MM.1S (cell line): ENCODE measurements around the gene KDM4C.

Source experiments
- DNase-seq: peaks from one replicate; pipeline ENCODE4 v3.0.0-alpha.2; 2015
- H2AFZ ChIP-seq: fragments of 300-600 bp; sonication (generic); 2 replicates; pipeline ENCODE4 v1.6.0; 2016; ENCODE audit warnings: antibody characterized with exemption, low read length
- H3F3A ChIP-seq: fragments of 300-600 bp; sonication (generic); 2 replicates; pipeline ENCODE4 v1.6.1; 2016; ENCODE audit warnings: mild to moderate bottlenecking, antibody characterized with exemption, low read length, moderate library complexity, mixed read lengths; ENCODE audit not compliant: insufficient read depth
- H3K27ac ChIP-seq: fragments of 300-600 bp; sonication (generic); 2 replicates; pipeline ENCODE4 v1.5.1; 2016; ENCODE audit warnings: mild to moderate bottlenecking, low read length
- H3K27me3 ChIP-seq: fragments of 300-600 bp; sonication (generic); replicated peaks from 2 replicates; pipeline ENCODE4 v1.6.0; 2016; ENCODE audit warnings: low read length; ENCODE audit not compliant: insufficient read depth
- H3K36me3 ChIP-seq: fragments of 300-600 bp; sonication (generic); replicated peaks from 2 replicates; pipeline ENCODE4 v1.6.1; 2016; ENCODE audit warnings: mild to moderate bottlenecking, low read length, mixed read lengths; ENCODE audit not compliant: insufficient read depth
- H3K4me1 ChIP-seq: fragments of 300-600 bp; sonication (generic); 2 replicates; pipeline ENCODE4 v1.6.1; 2016; ENCODE audit warnings: low read length, mixed read lengths
- H3K4me2 ChIP-seq: fragments of 300-600 bp; sonication (generic); 2 replicates; pipeline ENCODE4 v1.6.0; 2016; ENCODE audit warnings: low read depth, low read length
- H3K4me3 ChIP-seq: fragments of 300-600 bp; sonication (generic); 2 replicates; pipeline ENCODE4 v1.5.1; 2016; ENCODE audit warnings: low read length, mixed read lengths
- H3K79me2 ChIP-seq: fragments of 300-600 bp; sonication (generic); 2 replicates; pipeline ENCODE4 v1.6.1; 2016; ENCODE audit warnings: mixed run types, low read length, mixed read lengths
- H3K9ac ChIP-seq: fragments of 300-600 bp; sonication (generic); 2 replicates; pipeline ENCODE4 v1.6.1; 2016; ENCODE audit warnings: low read length, mixed read lengths
- H3K9me2 ChIP-seq: fragments of 300-600 bp; sonication (generic); replicated peaks from 2 replicates; pipeline ENCODE4 v1.6.1; 2016; ENCODE audit warnings: mild to moderate bottlenecking, low read length, mixed read lengths; ENCODE audit not compliant: insufficient read depth
- H3K9me3 ChIP-seq: fragments of 300-600 bp; sonication (generic); replicated peaks from 2 replicates; pipeline ENCODE4 v1.6.1; 2016; ENCODE audit warnings: mild to moderate bottlenecking, low read length, mixed read lengths; ENCODE audit not compliant: insufficient read depth
- H4K20me1 ChIP-seq: fragments of 300-600 bp; sonication (generic); 2 replicates; pipeline ENCODE4 v1.6.1; 2016; ENCODE audit warnings: mild to moderate bottlenecking, low read length, moderate library complexity, mixed read lengths; ENCODE audit not compliant: insufficient read depth
- EZH2 ChIP-seq: fragments of 300-600 bp; sonication (generic); optimal IDR thresholded peaks from 2 replicates; pipeline ENCODE3; 2017; ENCODE audit warnings: low read depth, mild to moderate bottlenecking, antibody characterized with exemption, low read length, mixed read lengths
- EZH2phosphoT487 ChIP-seq: fragments of 300-600 bp; sonication (generic); IDR thresholded peaks from 2 replicates; pipeline ENCODE4 v1.6.1; 2018; ENCODE audit warnings: antibody characterized with exemption, low read length
- TF ChIP-seq, protein P1 (sequence below): fragments of 300-600 bp; sonication (generic); IDR thresholded peaks from 2 replicates; pipeline ENCODE4 v1.5.1; 2016; ENCODE audit warnings: antibody characterized with exemption, low read length, mixed read lengths

Gene KDM4C

DNA sequence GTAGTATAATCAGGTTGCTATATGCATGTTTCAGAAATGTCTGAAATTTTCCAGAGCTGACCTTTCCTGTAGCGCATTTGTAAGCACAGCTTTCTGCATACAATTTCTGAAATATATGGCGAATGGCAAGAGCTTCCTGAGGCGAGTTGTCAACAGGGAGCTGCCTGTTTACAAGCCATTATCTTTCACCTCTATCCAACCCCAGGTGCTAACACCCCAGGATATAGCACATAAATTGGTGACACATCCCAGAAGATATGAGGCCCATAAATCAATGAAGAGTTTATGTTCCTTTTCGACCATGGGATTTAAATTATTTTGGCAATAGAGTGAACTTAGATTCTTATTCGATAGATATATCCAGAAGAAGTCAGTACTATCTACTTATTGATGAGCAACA is 379.8 kb downstream of the KDM4C start:
- TF ChIP-seq EZH2phosphoT487 = no peak
- TF ChIP-seq, protein P1, sequence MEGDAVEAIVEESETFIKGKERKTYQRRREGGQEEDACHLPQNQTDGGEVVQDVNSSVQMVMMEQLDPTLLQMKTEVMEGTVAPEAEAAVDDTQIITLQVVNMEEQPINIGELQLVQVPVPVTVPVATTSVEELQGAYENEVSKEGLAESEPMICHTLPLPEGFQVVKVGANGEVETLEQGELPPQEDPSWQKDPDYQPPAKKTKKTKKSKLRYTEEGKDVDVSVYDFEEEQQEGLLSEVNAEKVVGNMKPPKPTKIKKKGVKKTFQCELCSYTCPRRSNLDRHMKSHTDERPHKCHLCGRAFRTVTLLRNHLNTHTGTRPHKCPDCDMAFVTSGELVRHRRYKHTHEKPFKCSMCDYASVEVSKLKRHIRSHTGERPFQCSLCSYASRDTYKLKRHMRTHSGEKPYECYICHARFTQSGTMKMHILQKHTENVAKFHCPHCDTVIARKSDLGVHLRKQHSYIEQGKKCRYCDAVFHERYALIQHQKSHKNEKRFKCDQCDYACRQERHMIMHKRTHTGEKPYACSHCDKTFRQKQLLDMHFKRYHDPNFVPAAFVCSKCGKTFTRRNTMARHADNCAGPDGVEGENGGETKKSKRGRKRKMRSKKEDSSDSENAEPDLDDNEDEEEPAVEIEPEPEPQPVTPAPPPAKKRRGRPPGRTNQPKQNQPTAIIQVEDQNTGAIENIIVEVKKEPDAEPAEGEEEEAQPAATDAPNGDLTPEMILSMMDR = no peak
- TF ChIP-seq EZH2 = no peak
- no peaks in the 10 kb centered on the region for H3F3A ChIP-seq
- H3K9me3 ChIP-seq = no peaks in the 10 kb centered on the region
- no peaks in the 10 kb centered on the region for H4K20me1 ChIP-seq
- no peak overlapping the region for H3K27ac ChIP-seq
- no peaks in the 10 kb centered on the region for H3K79me2 ChIP-seq
- H2AFZ ChIP-seq = no peak overlapping the region
- H3K27me3 ChIP-seq = no peaks in the 10 kb centered on the region
- no peak overlapping the region for H3K4me3 ChIP-seq
- no peaks in the 10 kb centered on the region for H3K36me3 ChIP-seq
- no peaks in the 10 kb centered on the region for H3K9me2 ChIP-seq
- DNase-seq = no peak
- no peaks in the 10 kb centered on the region for H3K4me1 ChIP-seq
- H3K9ac ChIP-seq = no peak overlapping the region
- no peak overlapping the region for H3K4me2 ChIP-seq

DNA sequence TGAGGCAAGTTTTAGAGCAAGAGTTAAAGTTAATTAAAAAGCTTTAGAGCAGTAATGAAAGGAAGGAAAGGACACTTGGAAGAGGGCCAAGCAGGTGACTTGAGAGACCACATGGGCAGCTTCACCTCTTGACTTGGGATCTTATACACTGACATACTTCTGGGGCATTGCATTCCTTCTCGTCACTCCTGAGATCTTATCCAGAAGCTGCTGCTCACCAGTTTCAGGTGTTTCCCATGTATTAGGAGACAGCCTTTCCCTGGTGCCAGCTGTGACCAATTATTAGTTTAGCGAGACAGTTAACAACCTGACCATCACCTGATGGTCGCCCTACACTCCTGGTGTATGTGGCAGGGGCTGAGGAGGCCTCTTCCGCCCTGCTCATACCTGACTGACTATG is 382.1 kb downstream of the KDM4C start:
- no peak for TF ChIP-seq EZH2
- TF ChIP-seq, protein P1 = no peak
- no peak for TF ChIP-seq EZH2phosphoT487
- H3K4me2 ChIP-seq = no peak overlapping the region
- DNase-seq = no peak
- H3K9me2 ChIP-seq = no peaks in the 10 kb centered on the region
- H3K4me1 ChIP-seq = no peaks in the 10 kb centered on the region
- no peaks in the 10 kb centered on the region for H3K36me3 ChIP-seq
- no peaks in the 10 kb centered on the region for H3K9me3 ChIP-seq
- no peak overlapping the region for H3K4me3 ChIP-seq
- H3F3A ChIP-seq = no peaks in the 10 kb centered on the region
- H3K27ac ChIP-seq = no peak overlapping the region
- H3K79me2 ChIP-seq = no peaks in the 10 kb centered on the region
- H3K27me3 ChIP-seq = no peaks in the 10 kb centered on the region
- H2AFZ ChIP-seq = no peak overlapping the region
- H4K20me1 ChIP-seq = no peaks in the 10 kb centered on the region
- no peak overlapping the region for H3K9ac ChIP-seq

DNA sequence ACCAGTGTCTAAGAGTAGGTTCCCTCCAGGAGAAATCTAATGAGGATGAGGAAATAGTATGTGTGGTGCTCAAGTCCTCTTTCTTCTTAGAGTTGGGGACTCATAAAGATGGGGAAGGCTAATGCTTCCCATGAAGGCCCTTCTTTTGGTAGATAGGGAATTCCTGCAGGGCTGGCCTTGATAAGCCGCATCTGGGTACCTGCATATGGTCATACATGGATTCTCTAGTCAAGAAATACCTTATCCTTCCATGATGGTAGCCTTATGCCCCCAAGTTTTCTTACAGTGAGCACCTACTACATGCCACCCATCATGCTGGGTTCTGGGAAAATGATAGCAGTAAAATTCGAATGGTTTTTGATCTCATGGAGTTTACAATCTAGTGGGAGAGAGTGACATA is 382.6 kb downstream of the KDM4C start:
- H3F3A ChIP-seq = no peaks in the 10 kb centered on the region
- no peaks in the 10 kb centered on the region for H3K79me2 ChIP-seq
- no peaks in the 10 kb centered on the region for H4K20me1 ChIP-seq
- H3K4me1 ChIP-seq = no peaks in the 10 kb centered on the region
- H3K9me3 ChIP-seq = no peaks in the 10 kb centered on the region
- no peak overlapping the region for H3K4me2 ChIP-seq
- H2AFZ ChIP-seq = no peak overlapping the region
- no peaks in the 10 kb centered on the region for H3K27me3 ChIP-seq
- H3K9me2 ChIP-seq = no peaks in the 10 kb centered on the region
- H3K9ac ChIP-seq = no peak overlapping the region
- H3K27ac ChIP-seq = no peak overlapping the region
- H3K36me3 ChIP-seq = no peaks in the 10 kb centered on the region
- H3K4me3 ChIP-seq = no peak overlapping the region
- no peak for DNase-seq
- TF ChIP-seq EZH2 = no peak
- no peak for TF ChIP-seq EZH2phosphoT487
- TF ChIP-seq, protein P1 = no peak
